Pancreas (tissue), 10 donors: ENCODE data around the gene CCDC78. TPM values are rescaled to one million over a fixed set of nuclear protein-coding genes. Genes with fewer than 3 reads are reported as not detected.

Experiments
- ATAC-seq, 4 donors: fragments of 200-7000 bp; cut with Tn5 transposase; one replicate each; pipeline versions ENCODE4 v1.8.0 to v1.9.1; 2020; ENCODE audit warnings: mild to moderate bottlenecking in 4 of 4, moderate library complexity in 4 of 4
- DNase-seq, 6 donors: peaks; one replicate each; pipeline ENCODE4 v3.0.0-alpha.2; 2020
- FAIRE-seq: peaks from 2 replicates; lab custom pipeline; 2012; peaks lifted over from hg19 to GRCh38; lab: Jason Lieb, UNC
- H3K27ac ChIP-seq, 4 donors: fragments of 200-600 bp; sonication (generic); 1 replicate in 3 of 4; 2 replicates in 1 of 4; pipeline versions ENCODE4 v1.5.0 to v1.8.0; 2020
- H3K27me3 ChIP-seq, 4 donors: fragments of 200-600 bp; one replicate each; pipeline ENCODE4 v1.8.0; 2021
- H3K36me3 ChIP-seq, 3 donors: fragments of 200-600 bp; sonication (generic) in 1 of 3; one replicate each; pipeline versions ENCODE4 v1.5.0 to v1.8.0; 2020 to 2021
- H3K4me1 ChIP-seq, 3 donors: fragments of 200-600 bp; one replicate each; pipeline ENCODE4 v1.8.0; 2021
- H3K4me3 ChIP-seq, 4 donors: fragments of 200-600 bp; sonication (generic) in 2 of 4; one replicate each; pipeline versions ENCODE4 v1.5.0 to v1.8.0; 2020 to 2021
- H3K9me3 ChIP-seq, 4 donors: fragments of 200-600 bp; one replicate each; pipeline ENCODE4 v1.8.0; 2021
- WGBS, 2 donors: extraction: QIAGEN DNeasy Blood & Tissue Kit; methylation state at CpG; one replicate each; pipeline ENCODE4 v1.1.7; 2013; 5-methylcytosine and 5-hydroxymethylcytosine counted together
- intact Hi-C, 3 donors: fragments of 100-400 bp; cut with DNase I; formaldehyde crosslinking; loops; one replicate each; pipeline versions ENCODE4 v1.11.1 to v1.14.2; 2022
- polyA plus RNA-seq, 2 donors: library from polyadenylated mRNA; stranded (reverse); fragments of 200-250 nt; gene quantifications; one replicate each; pipeline ENCODE4 v1.2.3, GENCODE V29; 2013
- total RNA-seq, 6 donors: library from RNA; stranded (reverse); fragmentation: NEBNext Ultra II Directional in 4 of 6; extraction: Animal tissue kit (Norgen Biotek cat#: 25700) in 4 of 6; gene quantifications; one replicate each; pipeline versions ENCODE4 v1.2.1 to v1.2.4, GENCODE V29; 2021 to 2023
- TF ChIP-seq, protein P1 (sequence below), 4 donors: fragments of 200-600 bp; sonication (generic) in 3 of 4; IDR thresholded peaks; one replicate each; pipeline versions ENCODE4 v1.5.0 to v1.8.0; 2021; ENCODE audit warnings: antibody characterized with exemption in 4 of 4
- donor health status: healthy with polysubstance abuse.
- donor health status: DM: no; HTN: no; CAD: no; lungs with moderate emphysema.
- donor health status: DM: no; HTN: no; CAD: no.
- donor health status: control.
- donor health status: control.
- donor health status: Bipolar disorder and iron deficiency.
- donor health status: DM: yes; HTN: yes; CAD: no.
- donor health status: DM: no; HTN: no; CAD: no.
- donor health status: DM: no; HTN: no; CAD: no.
- donor health status: DM: yes; HTN: yes; CAD: no.

Gene CCDC78
- total and polyA plus RNA-seq, 8 donors, result 0.16 to 7.7 (median 0.46) TPM

DNA sequence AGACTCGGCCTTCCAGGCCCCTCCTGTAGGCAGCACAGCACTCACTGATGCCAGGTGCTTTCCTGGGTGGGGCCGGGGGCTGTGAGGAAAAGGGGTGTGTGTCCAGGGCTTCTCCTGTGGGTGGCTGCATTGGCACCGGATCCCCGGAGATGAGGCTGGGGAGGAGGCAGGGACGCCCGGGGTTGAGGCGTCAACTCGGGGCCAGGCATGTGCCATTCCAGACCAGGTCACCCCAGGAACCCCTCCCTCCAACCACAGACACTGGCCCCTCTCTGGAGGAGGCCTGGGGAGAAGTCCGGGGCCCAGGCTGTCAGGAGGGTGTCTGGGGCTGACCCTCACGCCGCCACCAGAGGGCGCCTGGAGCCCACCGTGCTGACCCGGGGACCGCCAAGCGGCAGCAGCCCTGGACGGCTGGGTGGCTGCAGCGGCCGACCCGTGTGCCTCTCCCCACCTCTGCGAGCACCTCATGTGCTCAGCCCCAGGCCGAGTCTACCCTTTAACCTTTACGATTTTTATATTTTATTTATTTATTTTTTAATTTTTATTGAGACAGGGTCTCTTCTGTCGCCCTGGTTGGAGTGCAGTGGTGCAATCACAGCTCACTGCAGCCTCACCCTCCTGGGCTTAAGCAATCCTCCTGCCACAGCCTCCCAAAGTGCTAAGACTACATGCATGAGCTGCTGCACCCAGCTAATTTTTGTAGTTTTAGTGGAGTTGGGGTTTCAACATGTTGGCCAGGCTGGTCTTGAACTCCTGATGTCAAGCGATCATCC lies 14.5 kb downstream of the CCDC78 start:
- ATAC-seq, result peak; percentile 49 to 74 (median 64)
- peak in 5 of 6 donors; percentile 66 to 96 (median 80) for DNase-seq
- Histone ChIP-seq H3K27ac (no peak overlapping the region), H3K36me3 (no peaks in the 10 kb centered on the region), H3K9me3 (no peaks in the 10 kb centered on the region), H3K4me1 (peaks cover 0 to 13% (median 10%) of the 10 kb centered on the region in 3 donors), H3K27me3 (peaks cover 0 to 16% (median 0%) of the 10 kb centered on the region in 4 donors), H3K4me3 (no peak overlapping the region)
- no peak for FAIRE-seq
- WGBS, 2 donors, result 8 to 10% methylated on average over 25 of the region's 25 CpGs
- intact Hi-C loops, result loop anchor here in 2 of 3 donors (5.0 to 10.0 kb wide), 2 partner anchors 343 to 346 kb away; no protein-coding TSS in a partner anchor
- TF ChIP-seq, protein P1, sequence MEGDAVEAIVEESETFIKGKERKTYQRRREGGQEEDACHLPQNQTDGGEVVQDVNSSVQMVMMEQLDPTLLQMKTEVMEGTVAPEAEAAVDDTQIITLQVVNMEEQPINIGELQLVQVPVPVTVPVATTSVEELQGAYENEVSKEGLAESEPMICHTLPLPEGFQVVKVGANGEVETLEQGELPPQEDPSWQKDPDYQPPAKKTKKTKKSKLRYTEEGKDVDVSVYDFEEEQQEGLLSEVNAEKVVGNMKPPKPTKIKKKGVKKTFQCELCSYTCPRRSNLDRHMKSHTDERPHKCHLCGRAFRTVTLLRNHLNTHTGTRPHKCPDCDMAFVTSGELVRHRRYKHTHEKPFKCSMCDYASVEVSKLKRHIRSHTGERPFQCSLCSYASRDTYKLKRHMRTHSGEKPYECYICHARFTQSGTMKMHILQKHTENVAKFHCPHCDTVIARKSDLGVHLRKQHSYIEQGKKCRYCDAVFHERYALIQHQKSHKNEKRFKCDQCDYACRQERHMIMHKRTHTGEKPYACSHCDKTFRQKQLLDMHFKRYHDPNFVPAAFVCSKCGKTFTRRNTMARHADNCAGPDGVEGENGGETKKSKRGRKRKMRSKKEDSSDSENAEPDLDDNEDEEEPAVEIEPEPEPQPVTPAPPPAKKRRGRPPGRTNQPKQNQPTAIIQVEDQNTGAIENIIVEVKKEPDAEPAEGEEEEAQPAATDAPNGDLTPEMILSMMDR (IDR thresholded peaks at IDR 0.05), result peak; percentile 92 to 97 (median 95)

DNA sequence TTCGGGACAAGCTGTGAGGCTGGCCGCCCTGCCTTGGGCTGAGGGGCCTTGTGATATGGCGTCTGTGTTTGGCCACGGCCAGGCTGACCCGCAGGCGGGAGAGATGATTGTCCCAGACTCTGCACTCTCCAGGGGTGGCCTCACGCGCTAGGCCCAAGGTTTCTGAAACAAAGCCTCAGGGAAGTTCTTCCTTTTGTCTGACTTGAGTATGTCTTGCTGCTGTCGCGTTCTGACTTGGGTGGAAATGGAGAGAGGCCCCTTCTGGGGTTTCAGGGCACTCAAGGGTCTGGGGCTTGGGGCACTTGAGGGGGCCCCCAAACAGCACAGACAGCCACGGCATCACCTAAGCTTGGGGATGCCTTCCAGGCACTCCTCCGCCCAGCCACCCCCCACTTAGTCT lies 15.2 kb downstream of the CCDC78 start:
- no peak for FAIRE-seq
- intact Hi-C loops, result loop anchor here in 2 of 3 donors (5.0 to 10.0 kb wide), 2 partner anchors 344 to 346 kb away; no protein-coding TSS in a partner anchor
- TF ChIP-seq, protein P1 (IDR thresholded peaks at IDR 0.05), result no peak
- peaks cover 0 to 7% (median 4%) of the 10 kb centered on the region in 3 donors for H3K4me1 ChIP-seq
- no peak overlapping the region for H3K27ac ChIP-seq
- DNase-seq, result no peak
- H3K4me3 ChIP-seq, result no peak overlapping the region
- H3K27me3 ChIP-seq, result peaks cover 0 to 16% (median 0%) of the 10 kb centered on the region in 4 donors
- no peaks in the 10 kb centered on the region for H3K9me3 ChIP-seq
- 47 to 54% methylated on average over 12 of the region's 12 CpGs for WGBS, 2 donors
- no peak for ATAC-seq
- H3K36me3 ChIP-seq, result no peaks in the 10 kb centered on the region

DNA sequence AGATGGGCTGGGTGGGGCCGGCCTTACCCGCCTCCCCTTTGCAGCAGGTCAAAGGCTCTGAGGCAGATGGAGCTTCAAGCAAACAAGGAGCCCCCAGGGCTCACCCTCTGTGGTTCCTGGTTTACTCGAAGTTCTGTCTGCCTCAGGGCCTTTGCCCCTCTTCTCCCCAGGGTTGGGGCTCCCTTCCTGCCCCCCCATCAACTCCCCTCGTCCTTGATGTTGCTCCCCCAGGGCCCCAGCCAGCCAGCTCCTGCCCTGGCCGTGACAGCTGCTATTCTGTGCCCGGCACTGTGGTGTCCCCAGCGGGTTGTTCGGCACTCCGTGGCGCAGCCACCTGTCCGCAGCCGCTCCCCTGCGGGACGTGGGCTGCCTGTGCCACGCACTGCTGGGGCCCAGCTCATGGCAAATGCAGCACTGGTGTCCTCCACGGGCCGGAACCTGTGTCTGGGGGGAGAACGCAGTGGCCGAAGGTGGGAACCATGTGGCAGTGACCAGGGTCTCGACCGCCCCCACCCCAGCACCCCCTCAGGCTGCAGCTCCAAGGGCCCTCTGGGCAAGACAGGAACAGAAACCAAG lies 15.7 kb downstream of the CCDC78 start:
- Histone ChIP-seq H3K27ac (no peak overlapping the region), H3K9me3 (no peaks in the 10 kb centered on the region), H3K27me3 (peaks cover 0 to 16% (median 0%) of the 10 kb centered on the region in 4 donors), H3K4me3 (no peak overlapping the region), H3K36me3 (no peaks in the 10 kb centered on the region), H3K4me1 (peaks cover 0 to 4% (median 0%) of the 10 kb centered on the region in 3 donors)
- FAIRE-seq (no peak), ATAC-seq (no peak), DNase-seq (no peak)
- WGBS, 2 donors, result 44 to 55% methylated on average over 21 of the region's 21 CpGs
- intact Hi-C loops, result loop anchor here in 2 of 3 donors (5.0 to 10.0 kb wide), 2 partner anchors 344 to 347 kb away; no protein-coding TSS in a partner anchor
- TF ChIP-seq, protein P1 (IDR thresholded peaks at IDR 0.05), result no peak

DNA sequence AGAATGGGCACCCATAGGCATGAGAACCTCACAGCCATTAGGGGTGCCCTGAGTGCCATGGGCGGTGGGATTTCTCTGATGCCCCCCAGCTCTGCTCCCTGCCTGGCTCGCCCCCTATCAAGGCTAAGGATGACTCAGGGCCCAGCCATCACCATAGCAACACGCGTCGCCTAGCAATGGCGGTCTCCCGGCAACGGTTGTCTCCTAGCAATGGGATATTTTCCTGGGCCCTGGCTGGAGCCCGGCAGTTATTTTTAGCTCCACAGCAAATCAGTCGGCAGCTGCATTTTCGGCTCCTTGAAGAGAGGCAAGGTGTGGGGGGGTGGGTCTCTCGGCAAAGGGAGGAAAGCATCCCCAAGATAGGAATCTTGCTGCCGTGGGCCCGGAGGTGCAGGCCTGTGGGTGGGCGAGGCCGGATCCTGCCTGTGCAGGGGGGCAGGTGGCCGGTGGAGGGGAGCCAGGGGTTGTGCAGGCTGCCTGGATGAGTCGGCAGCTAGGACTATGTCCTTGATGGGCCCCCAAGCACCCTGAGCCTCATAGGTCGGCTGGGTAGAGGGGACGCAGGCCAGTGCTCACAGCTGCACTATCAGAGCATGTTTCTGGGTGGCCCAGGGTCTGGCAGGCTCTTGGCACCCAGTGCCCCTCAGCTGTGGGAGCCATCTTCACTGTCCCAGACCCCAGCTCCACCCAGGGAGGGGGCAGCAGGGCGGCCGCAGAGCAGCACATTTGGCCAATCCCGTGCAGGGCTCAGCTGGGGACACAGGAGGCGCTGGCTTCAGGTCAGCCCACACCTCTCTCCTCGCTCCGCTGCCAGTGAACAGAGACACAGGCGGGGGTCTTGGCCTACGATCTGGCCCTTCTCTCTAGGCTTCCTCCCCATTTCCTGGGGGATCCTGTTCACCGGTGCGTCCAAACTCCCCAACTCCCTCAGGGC lies 16.4 kb downstream of the CCDC78 start:
- intact Hi-C loops, result loop anchor here in 2 of 3 donors (5.0 to 10.0 kb wide), 3 partner anchors 75 to 347 kb away; partner anchors contain the start of genes CHTF18 (in 1 of the 2) and RPUSD1 (in 1 of the 2)

More for the DNA sequence above, 16.4 kb downstream of the CCDC78 start:
- H3K4me1 ChIP-seq, result peaks cover 0 to 4% (median 0%) of the 10 kb centered on the region in 3 donors
- H3K9me3 ChIP-seq, result no peaks in the 10 kb centered on the region
- H3K4me3 ChIP-seq, result no peak overlapping the region
- FAIRE-seq (no peak), DNase-seq (peak in 1 of 6 donors; percentile 50), ATAC-seq (peak in 3 of 4 donors; percentile 3 to 45 (median 28))
- TF ChIP-seq, protein P1 (IDR thresholded peaks at IDR 0.05), result no peak
- peaks cover 0 to 19% (median under 1%) of the 10 kb centered on the region in 4 donors for H3K27me3 ChIP-seq
- no peaks in the 10 kb centered on the region for H3K36me3 ChIP-seq
- no peak overlapping the region for H3K27ac ChIP-seq
- WGBS, 2 donors, result 17 to 24% methylated on average over 30 of the region's 30 CpGs
